NCI-H2029 treated with DMSO at 0.1 percent for 48 hours (cell line): ENCODE results near the gene CYP2J2.
"Not testable (repeated sequence)": the region's sequence is repeated elsewhere in the genome, so short reads cannot be mapped to it uniquely, and the experiment has no call there.

ENCODE experiments used
- DNase-seq: peaks from one replicate; lab custom pipeline; 2025; lab: John Stamatoyannopoulos, UW

The CYP2J2 gene, protein sequence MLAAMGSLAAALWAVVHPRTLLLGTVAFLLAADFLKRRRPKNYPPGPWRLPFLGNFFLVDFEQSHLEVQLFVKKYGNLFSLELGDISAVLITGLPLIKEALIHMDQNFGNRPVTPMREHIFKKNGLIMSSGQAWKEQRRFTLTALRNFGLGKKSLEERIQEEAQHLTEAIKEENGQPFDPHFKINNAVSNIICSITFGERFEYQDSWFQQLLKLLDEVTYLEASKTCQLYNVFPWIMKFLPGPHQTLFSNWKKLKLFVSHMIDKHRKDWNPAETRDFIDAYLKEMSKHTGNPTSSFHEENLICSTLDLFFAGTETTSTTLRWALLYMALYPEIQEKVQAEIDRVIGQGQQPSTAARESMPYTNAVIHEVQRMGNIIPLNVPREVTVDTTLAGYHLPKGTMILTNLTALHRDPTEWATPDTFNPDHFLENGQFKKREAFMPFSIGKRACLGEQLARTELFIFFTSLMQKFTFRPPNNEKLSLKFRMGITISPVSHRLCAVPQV

DNA sequence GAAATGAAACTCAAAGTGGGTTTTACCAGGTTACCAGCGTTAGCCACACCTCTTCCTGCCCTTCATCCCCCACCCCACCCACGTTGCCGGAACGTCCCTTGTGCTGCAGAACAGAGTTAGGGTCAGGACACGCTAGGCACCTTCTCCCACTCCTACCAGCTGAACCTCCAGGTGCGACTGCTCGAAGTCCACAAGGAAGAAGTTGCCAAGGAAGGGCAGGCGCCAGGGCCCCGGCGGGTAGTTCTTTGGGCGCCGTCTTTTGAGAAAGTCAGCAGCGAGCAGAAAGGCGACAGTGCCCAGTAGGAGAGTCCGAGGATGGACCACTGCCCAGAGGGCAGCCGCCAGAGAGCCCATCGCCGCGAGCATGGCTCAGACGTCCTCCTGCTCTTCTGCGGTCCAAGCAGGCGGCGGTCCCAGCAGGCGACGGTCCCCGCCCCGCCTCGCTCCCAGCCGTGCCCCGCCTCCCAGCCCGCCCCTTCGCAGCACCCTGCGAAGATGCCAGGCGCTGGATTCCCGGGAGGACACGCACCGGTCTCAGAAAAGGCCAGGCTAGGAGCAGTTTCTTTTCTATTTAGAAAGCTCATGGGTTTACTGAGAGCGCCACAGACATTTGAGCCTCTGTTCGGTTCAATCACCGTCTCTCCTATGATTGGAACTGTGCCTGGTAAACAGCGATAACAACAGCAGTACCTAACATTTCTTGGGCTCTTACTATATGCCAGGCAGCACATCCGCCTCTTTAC is at the start of gene CYP2J2:
Gene CYP2J2, minus strand, starts transcription at position 393 of the 743 bp plus-strand sequence. Its CDS starts 27 bp downstream, at position 366.
- peak; percentile 39 for DNase-seq

DNA sequence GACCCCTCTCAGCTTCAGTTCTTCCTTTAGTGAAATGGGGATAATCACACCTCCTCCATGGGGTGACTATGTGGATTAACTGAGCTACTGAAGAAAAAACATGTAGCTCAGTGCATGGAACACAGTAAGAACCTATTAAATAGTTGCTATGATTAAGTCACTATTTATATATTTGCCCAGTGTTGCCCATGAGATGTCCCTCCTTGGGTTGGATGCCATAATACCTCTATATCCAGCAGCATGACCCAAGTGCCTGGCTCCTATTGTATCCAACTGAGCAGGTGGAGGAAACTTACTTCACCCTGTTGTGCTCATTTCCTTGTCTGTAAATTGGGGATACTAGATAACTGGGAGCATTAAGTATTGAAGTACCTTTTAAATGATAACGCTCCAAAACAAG is 47.1 kb upstream of the CYP2J2 start:
- no peak for DNase-seq

DNA sequence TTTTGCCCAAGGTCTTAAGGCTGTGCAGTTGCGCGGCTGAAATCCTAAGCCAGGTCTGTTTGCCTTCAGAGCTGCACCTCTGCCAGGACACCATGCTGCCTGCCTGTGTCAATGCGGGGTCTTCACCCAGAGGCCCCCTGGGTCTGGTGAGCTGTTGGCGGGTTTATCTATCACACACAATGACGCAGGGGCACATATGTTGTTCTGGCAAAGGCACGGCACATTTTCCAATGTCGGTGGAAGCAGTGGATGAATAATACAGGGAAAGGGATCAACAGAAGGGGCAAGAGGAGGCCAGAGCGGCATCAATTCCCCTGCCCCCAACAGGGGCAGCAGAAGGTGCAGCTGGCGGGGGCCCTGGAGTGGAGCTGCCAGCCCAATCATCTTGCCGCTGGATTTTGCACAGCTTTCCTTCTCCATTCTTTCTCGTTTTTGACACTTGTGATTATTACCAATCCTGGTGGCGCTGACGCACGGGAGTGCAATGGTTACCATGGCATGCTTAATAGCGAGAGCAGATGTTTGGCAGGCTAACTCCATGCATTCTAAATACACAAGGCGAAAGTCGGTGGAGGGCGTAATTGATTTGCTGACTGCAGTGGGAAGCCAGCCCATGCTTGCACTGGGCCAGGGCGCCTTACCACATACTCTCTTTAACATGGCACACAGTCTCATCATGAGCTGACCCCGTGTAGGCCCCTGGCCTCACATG is 45.8 kb upstream of the CYP2J2 start:
- DNase-seq, result peak; percentile 72

DNA sequence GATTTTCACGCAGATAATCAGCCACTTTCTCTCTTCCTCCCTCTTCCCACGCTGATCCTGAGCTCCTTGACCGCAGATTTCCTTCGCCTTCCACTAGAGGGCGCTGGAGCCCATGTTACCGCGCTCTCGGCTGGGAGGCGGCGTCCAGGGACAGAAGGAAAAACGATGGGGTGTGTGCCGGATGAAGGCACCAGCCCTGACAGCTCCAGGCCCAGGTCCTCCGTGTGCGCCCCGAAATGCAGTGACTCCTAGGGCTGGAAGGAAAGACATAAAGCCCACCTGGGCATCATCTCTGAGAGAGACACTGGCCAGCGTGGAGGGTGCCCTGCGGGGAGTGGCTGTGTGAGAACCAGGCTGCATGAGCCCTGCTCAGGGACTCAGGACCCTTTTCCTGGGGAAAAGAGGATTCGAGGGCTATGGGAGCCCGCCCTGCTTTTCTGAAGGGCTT is 44.9 kb upstream of the CYP2J2 start:
- DNase-seq, result peak; percentile 91

DNA sequence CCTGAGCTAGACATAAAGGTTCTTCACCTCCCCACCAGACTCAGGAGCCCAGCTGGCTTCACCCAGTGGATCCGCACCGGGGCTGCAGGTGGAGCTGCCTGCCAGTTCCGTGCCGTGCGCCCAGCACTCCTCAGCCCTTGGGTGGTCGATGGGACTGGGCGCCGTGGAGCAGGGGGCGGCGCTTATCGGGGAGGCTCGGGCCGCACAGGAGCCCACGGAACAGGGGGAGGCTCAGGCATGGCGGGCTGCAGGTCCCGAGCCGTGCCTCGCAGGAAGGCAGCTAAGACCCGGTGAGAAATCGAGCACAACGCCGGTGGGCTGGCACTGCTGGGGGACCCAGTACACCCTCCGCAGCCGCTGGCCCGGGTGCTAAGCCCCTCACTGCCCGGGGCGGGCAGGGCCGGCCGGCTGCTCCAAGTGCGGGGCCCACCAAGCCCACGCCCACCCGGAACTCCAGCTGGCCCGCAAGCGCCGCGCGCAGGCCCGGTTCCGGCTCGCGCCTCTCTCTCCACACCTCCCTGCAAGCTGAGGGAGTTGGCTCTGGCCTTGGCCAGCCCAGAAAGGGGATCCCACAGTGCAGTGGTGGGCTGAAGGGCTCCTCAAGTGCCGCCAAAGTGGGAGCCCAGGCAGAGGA is 43.1 kb upstream of the CYP2J2 start:
- not testable (repeated sequence) for DNase-seq

DNA sequence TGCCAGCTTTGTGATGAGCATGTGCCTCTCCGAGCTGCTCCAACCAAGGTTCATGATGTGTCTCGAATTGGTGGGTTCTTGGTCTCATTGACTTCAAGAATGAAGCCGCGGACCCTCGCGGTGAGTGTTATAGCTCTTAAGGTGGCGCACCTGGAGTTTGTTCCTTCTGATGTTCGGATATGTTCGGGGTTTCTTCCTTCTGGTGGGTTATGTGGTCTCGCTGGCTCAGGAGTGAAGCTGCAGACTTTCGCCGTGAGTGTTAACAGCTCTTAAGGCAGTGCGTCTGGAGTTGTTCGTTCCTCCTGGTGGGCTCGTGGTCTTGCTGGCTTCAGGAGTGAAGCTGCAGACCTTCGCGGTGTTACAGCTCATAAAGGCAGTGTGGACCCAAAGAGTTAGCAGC is 42.2 kb upstream of the CYP2J2 start:
- not testable (repeated sequence) for DNase-seq

DNA sequence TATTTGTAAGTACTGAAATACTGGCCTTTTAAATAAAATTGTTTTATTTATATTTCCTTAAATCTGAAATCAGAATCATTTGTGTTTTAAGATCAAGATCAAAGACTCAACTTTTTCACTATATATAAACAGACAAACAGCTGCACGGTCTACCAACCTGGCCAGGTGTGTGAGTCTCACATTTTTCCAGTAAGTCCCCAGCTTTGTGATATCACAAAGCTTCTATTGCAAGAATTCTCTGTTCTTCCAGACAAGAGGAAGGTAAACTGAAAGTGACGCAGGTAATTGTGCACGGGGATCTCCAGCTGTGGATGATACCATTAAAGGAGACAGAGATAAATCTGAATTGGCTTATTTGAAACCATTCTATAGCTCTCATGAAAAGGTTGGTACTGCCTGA is 41.2 kb upstream of the CYP2J2 start:
- DNase-seq, result peak; percentile 45

DNA sequence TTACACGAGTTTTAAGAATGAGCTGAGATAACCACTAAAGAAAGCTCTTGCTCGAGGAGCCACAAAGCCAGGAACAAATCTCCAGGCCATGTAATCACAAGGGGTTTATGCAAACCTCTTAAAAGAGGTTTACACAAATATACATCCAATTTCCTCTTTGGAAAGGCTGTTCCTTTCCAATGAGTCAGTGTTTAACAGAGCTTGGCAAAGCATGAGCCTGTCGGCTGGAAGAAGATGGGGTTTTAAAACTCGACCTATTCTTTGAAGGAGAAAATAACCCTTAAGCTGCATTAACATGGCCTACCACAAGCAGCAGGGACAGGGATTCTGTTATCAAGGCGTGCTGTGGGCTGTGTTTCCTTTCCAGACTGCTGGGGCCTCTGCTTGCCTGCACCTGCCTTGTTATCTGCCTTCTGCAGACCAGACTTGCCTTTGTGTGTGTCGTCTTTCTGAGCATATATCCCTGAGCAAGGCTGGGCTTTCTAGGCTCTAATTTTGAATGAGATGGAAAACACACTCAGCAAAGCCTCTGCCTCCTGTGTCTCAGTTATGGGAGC is 40.6 kb upstream of the CYP2J2 start:
- peak; percentile 65 for DNase-seq

DNA sequence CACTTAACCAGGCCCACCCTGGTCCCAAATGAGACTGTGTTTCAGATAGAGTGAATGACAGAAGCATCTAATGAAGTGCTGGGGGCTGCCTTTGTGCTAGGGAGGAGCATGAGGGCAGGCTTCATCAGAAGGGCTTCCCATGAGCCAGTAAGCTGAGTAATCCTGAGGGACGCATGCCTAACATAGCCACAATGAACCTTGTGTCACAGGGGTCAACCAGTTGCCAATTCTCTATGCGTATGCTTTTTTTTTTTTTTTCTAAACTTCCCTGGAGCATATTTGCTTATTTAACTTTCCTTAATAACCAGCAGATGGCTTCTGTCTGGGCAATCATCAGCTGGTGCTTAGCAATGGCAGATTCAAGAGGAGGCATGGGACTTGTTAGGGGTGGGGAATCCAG is 25.5 kb upstream of the CYP2J2 start:
- no peak for DNase-seq

DNA sequence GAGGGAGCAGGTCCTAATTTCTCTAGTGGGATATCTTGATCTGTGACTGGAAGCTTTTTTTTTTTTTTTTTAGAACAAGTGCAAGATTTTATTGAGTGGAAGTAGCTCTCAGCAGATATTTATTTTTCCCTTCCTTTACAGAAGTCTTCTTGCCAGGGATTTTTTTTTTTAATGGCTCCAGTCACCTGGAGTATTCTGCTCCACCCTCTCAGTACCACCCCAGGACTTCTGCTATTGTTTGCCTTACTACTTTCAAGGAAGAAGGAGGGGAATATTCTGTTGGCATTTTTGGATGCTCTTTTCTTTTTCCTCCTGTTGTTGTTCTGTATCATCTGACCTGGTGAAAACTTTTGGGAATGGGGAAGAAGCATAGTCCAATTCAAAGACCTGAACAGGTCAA is 23.1 kb upstream of the CYP2J2 start:
- DNase-seq, result no peak

DNA sequence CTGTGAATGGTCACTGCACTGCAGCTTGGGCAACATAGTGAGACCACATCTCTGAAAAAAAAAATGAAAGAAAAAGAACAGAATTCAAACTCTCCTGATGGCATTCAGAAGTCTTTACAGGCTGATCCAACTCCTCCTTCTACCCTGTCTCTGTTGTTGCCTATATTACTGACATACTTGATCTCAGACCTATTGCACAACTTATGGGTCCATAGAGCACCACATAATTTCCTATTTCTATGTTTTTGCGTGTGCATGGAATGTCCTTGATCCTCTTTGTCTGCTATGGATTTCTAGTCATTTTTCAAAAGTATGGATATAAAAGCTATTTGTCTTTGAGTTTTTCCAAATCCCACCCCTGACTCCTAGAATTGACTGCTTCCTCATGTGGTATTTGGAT is 22.4 kb upstream of the CYP2J2 start:
- no peak for DNase-seq

DNA sequence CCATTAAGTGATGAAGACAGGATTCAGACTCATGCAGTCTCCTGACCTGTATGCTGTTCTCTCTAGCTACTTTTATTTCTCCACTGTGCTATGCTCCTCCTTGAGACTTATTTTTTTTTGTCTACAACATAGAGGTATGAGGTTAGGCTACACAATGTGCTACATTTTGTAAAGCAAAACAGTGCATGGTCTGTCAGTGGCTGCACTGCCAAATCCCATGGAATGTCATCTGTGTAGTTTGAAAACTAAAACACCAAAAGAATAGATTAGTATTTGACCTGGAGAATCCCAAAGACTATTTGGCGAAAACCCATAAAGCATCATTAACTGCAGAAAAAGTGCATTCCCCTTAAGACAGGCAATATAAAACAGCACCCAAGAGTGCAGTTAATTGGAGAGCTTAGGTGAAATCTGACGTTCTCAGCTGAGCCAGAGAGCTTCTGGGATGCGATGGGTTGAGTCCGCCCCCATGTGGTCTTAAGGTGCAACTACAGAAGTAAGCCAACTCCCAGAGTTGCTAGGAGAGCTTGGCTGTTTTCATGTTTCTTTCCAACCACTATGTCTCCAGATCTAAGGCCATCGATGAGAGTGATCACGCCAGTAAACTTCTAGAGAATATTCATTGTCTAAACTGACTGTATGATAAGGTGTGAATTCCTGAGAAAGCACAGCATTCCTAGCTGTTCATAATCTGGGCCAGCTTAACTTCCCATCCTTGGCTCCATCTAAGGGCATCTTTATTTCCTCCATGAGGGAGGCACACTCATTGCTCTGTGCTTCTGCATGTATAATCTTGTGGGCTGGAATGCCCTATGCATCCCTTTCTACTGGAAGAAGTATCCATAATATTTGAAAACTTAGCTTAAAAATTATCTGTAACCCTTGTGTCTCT is 20.7 kb upstream of the CYP2J2 start:
- peak; percentile 87 for DNase-seq

DNA sequence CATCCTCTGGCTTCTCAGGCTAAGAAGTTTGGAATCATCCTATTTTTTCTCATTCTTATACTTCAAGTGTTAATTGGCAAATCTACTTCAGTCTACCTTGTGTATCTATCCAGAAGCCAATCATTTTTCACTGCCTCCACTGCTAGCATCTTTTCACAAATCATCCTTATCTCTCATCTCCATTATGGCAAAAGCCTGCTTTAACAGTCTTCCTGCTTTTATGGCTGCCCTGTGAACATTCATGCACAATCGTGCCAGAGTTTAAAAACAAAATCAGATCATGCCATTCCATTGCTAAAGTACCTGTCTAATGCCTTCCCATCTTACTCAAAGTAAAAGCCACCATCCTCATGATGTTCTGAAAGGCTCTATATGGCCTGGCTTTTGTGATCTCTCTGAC is 19.2 kb upstream of the CYP2J2 start:
- no peak for DNase-seq

DNA sequence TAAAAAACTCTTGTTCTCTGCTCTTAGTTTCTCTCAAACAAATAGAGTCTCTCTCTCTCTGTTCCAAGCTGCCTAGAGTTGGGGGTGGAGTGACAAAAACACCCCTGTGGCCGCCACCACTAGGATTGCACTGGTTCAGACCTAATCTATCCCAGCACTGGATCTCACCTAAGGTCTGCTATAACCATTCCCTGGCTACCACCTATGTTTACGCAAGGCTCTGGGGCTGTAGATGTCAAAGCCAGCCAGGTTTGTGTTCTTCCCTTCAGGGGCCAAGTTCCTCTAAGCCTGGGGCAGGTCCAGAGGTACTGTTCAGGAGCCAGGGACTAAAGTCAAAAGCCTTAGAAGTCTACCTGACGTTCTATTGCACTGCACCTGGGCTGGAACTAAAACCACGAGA is 12.8 kb upstream of the CYP2J2 start:
- no peak for DNase-seq

DNA sequence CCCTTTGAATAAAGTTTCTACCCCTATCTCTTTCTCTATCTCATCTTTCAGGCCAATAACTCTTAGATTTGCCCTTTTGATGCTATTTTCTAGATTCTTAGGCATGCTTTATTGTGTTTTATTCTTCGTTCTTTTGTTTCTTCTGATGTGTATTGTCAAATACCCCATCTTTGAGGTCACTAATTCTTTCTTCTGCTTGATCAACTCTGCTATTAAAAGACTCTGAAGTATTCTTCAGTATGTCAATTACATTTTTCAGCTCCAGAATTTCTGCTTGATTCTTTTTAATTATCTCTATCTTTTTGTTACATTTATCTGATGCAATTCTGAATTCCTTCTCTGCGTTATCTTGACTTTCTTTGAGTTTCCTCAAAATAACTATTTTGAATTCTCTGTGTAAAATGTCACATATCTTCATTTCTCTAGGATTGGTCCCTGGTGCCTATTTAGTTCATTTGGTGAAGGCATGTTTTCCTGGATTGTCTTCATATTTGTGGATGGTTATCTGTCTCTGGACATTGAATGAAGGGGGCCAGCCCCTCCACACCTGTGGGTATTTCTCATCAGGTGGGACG is 11.2 kb upstream of the CYP2J2 start:
- DNase-seq, result no peak

DNA sequence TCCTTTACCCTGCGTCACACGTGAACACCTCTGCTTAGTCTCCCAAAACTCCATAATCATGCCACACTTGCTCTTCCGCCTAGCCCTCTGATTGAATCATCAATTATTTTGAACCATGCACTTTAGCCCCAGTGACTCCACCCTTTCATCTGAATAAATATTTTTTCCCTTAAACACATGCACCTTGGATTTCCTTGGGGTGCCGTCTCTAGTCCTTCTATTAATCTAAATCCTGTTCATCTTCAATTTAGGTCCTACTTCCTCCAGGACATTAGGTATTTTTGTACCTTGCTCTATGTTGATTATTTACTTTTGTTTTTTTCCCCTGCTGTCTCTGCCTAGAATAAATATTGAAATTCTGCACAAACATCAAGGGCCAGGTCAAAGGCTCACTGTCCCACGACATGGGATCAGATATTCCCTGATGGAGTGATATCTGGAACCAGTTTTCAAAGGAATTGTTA is 9.8 kb upstream of the CYP2J2 start:
- DNase-seq, result no peak

DNA sequence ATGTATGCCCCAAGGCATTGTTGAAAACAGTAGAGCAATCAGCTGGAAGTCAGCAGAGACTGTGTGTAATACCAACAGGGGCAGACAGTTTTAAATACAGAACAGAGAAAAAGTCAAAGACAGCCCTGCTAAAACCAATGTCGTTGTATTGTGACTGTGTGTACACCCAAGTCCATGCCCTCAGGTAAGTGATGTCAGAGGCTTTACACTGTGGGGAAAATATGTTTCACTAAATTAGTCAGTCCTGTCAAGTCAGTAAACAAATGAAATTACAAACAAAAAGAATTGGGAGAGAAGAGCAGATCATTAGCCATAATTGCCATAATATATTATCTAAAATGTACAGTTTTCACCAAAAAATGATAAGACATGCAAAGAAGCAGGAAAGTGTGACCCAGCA is 2.4 kb upstream of the CYP2J2 start:
- DNase-seq, result no peak

DNA sequence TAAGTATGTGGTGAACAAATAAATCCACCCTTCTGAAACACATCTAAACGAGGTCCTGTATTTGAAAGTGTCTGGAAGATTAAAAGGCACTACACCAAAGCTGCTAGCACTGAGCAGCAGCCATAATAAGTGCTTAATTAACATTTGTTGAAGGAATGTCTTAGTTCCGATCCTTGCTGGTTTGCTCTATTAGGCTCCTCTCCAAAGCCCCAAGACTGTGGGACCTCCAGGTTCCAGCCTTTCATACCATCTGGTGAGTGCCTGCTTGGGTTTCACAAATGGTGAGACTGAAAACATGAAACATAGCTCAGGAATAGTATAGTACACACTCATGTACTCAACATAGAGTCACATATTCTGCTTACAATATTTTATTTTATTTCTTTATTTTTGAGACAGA is 640 bp upstream of the CYP2J2 start:
- no peak for DNase-seq

DNA sequence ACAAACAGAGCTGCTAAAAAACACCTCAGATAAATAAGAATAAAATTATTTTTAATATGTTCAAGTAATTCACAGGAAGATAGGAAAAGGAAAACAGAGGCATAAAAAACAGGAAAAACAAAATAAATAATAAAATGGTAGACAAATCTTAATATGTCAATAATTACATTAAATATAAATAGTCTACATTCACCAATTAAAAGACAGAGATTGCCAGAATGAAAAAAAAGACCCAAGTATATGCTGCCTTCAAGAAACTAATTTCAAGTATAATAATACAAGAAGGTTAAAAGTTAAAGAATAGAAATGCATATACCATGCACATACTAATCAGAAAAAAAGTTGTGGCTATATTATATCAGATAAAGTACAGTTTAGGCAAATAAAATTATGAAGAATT is 1.9 kb downstream of the CYP2J2 start:
- no peak for DNase-seq

DNA sequence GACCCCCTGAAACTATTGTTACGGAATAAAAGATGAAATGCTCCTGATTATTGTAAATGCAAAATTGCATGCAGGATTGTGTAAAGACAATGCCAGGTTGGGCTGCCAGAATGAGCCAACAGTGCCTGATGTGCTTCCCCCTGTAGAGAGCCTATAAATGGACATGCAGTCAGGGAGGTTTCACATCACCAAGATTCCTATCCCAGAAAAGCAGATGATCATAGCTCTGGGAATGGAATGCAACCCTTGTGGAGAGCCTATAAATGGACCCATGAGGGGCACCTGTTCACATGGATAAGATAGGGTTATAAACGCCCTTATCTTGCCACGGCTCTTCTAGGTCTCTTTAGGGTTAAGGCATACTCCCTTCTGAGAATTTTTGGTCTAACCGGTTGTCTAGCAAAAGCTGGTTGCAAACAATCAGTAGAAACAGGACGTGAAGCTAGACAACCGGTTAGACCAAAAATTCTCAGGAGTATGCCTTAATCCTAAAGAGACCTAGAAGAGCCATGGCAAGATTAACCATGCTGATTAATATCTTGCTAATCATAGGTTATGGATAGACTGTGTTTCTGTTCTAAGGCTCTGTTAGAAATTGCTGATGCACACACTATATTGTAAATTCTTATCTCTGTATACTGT is 5.2 kb downstream of the CYP2J2 start:
- DNase-seq, result not testable (repeated sequence)
